GM12865 (cell line): ENCODE data around the gene PLEKHA4.
"Not testable (repeated sequence)": the region's sequence is repeated elsewhere in the genome, so short reads cannot be mapped to it uniquely, and the experiment has no call there.

Experiments used
- DNase-seq: peaks from one replicate; pipeline ENCODE4 v3.0.0; 2010; ENCODE audit warnings: low read depth
- H3K4me3 ChIP-seq: 2 replicates; pipeline ENCODE4 v1.5.1; 2011; ENCODE audit warnings: mild to moderate bottlenecking, low read depth, low read length, control low read depth
- TF ChIP-seq, protein P1 (sequence below): IDR thresholded peaks from 2 replicates; pipeline ENCODE4 v1.5.1; 2011; ENCODE audit warnings: low read length, control low read depth, low read depth, inconsistent platforms; ENCODE audit not compliant: insufficient read depth; ENCODE audit errors: missing control alignments

Gene PLEKHA4

DNA sequence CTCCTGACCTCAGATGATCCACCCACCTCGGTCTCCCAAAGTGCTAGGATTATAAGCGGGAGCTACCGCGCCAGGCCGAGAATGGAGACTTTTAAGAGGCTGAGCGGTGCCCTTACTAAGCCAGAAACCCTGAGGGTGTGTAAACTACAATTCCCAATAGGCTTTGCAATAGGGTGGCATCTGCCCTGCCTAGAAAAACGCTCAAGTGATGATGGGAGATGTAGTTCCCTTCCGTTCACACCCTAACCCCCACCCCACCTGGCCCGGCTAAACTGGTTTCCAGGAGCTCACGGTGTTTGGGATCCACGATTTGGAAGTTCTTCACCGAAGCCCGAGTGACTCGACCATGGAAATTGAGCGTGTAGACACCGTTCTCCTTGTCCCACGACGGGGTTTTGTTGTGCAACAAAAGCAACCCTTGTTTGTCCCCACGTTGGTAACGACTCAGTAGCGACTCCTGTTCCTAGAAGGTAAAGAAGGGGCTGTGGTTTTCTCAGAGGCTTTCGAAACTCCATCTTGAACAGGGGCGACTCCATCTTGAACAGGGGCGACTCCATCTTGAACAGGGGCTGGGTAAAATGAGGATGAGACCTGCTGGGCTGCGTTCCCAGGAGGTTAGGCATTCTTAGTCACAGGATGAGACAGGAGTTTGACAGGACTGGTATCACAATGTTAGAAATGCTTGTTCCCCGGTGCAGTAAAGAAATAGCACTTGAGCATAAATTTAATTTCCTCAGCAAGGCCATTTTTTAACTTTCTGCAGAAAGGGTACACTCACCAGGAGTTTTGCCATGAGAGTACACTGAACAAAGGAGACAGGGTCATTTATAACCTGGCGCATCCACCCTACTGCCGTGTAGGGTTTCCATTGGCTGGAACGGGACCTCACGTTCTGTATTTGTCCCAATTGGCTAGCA is 13.6 kb upstream of the PLEKHA4 start:
- no peak overlapping the region for H3K4me3 ChIP-seq
- DNase-seq = peak; percentile 45
- TF ChIP-seq, protein P1, sequence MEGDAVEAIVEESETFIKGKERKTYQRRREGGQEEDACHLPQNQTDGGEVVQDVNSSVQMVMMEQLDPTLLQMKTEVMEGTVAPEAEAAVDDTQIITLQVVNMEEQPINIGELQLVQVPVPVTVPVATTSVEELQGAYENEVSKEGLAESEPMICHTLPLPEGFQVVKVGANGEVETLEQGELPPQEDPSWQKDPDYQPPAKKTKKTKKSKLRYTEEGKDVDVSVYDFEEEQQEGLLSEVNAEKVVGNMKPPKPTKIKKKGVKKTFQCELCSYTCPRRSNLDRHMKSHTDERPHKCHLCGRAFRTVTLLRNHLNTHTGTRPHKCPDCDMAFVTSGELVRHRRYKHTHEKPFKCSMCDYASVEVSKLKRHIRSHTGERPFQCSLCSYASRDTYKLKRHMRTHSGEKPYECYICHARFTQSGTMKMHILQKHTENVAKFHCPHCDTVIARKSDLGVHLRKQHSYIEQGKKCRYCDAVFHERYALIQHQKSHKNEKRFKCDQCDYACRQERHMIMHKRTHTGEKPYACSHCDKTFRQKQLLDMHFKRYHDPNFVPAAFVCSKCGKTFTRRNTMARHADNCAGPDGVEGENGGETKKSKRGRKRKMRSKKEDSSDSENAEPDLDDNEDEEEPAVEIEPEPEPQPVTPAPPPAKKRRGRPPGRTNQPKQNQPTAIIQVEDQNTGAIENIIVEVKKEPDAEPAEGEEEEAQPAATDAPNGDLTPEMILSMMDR = no peak

GRCh38 chr19:48879696-48880095 is 11.3 kb upstream of the PLEKHA4 start:
- DNase-seq, H3K4me3 ChIP-seq: not testable (repeated sequence)

DNA sequence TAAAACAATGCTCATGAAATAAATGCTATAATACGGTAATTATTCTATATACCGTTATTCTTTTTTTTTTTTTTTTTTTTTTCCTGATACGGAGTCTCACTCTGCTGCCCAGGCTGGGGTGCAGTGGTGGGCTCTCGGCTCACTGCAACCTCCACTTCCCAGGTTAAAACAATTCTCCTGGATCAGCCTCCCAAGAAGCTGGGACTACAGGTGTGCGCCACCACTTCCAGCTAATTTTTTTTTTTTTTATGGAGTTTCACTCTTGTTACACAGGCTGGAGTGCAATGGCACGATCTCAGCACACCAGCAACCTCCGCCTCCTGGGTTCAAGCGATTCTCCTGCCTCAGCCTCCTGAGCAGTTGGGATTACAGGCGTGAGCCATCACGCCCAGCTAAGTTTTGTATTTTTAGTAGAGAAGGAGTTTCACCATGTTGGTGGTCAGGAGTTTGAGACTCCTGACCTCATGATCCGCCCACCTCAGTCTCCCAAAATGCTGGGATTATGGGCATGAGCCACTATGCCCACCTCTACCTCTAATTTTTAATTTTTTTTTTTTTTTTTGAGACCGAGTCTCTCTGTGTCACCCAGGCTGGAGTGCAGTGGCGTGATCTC is 10.7 kb upstream of the PLEKHA4 start:
- H3K4me3 ChIP-seq = no peak overlapping the region
- DNase-seq = no peak
- TF ChIP-seq, protein P1 = no peak

DNA sequence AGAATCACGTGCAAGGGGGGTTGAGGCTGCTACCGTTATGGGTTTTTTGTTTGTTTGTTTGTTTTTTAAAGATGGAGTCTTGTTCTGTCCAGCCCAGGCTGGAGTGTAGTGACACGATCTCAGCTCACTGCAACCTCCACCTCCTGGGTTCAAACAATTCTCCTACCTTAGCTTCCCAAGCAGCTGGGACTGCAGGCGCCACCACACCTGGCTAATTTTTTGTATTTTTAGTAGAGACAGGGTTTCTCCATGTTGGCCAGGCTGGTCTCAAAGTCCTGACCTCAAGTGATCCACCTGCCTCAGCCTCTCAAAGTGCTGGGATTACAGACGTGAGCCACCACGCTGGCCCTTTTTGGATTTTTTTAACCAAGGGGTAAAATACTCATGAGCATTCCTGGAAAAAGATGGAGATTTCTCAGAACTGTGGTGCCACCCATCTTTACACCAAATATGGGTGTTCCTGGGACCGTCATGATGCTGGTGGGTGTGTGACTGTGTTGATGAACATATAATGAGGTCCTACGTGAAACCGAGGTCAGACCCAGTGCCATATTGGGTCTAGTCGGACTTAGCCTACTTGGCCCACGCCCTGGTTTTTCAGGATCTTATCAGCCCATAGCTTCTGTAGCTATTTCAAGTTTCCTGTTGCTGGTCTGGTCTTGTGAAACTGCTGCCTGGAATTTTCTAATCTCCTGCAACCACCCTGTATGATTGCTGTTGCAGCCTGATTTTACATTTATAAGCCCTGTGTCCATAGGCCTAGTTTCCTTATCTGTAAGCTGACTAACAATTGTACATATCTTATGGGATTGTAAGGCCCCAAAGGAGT is 10.0 kb upstream of the PLEKHA4 start:
- DNase-seq = no peak
- H3K4me3 ChIP-seq = no peak overlapping the region
- TF ChIP-seq, protein P1 = no peak

- TF ChIP-seq, protein P1 = no peak
- H3K4me3 ChIP-seq = no peak overlapping the region
- no peak for DNase-seq
Observed at GRCh38 chr19:48877855-48878195, 9.4 kb upstream of the PLEKHA4 start.

DNA sequence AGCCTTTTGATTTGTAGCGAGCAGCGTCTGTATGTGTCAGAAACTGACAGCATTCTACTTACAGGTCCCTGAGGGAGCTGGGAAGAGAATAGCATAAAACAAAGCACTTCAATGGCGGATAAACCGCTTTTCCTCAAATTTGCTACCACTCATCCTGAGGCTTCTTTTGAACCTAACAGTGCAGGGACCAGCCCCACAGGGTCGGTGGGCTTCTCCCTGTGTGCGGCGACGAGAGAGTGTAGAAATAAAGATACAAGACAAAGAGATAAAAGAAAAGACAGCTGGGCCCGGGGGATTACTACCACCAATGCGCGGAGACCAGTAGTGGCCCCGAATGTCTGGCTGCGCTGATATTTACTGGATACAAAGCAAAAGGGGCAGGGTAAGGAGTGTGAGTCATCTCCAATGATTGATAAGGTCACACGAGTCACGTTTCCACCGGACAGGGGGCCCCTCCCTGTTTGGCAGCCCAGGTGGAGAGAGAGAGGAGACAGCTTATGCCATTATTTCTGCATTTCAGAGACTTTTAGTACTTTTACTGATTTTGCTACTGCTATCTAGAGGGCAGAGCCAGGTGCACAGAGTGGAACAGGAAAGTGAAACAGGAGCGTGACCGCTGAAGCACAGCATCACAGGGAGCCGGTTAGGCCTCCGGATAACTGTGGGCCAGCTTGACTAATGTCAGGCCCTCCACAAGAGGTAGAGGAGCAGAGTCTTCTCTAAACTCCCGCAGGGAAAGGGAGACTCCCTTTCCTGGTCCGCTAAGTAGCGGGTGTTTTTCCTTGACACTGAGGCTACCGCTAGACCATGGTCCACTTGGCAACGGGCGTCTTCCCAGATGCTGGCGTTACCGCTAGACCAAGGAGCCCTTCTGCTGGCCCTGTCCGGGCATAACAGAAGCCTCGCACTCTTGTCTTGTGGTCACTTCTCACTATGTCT is 7.9 kb upstream of the PLEKHA4 start:
- DNase-seq = peak; percentile 88
- H3K4me3 ChIP-seq = peak overlapping the region; percentile 89

- peak overlapping the region; percentile 89 for H3K4me3 ChIP-seq
- DNase-seq = peak; percentile 57
- TF ChIP-seq, protein P1 = no peak
Observed at GRCh38 chr19:48874303-48875135, 6.1 kb upstream of the PLEKHA4 start.
